Adrenal gland (tissue), 12 donors: Measurements from ENCODE around the gene NAT8L. TPM values are rescaled to one million over a fixed set of nuclear protein-coding genes. Genes with fewer than 3 reads are reported as not detected.

Experiments used
- DNase-seq, 7 donors: peaks; one replicate each; pipeline ENCODE4 v3.0.0-alpha.2; 2019 to 2020
- H3K27ac ChIP-seq, 5 donors: fragments of 200-600 bp; sonication (generic) in 4 of 5; 1 replicate in 3 of 5; 2 replicates in 2 of 5; pipeline versions ENCODE4 v1.5.1 to v1.8.0; 2016 to 2020; ENCODE audit warnings: mild to moderate bottlenecking in 1 of 5
- H3K27me3 ChIP-seq: fragments of 200-600 bp; 2 replicates; pipeline ENCODE4 v1.8.0; 2021
- H3K36me3 ChIP-seq, 2 donors: fragments of 200-600 bp; replicated peaks in 1 of 2; 1 replicate in 1 of 2; 2 replicates in 1 of 2; pipeline versions ENCODE4 v1.5.1 to v1.8.0; 2018 to 2022
- H3K4me1 ChIP-seq, 2 donors: fragments of 200-600 bp; replicated peaks in 1 of 2; 1 replicate in 1 of 2; 2 replicates in 1 of 2; pipeline versions ENCODE4 v1.5.1 to v1.8.0; 2018 to 2021
- H3K4me3 ChIP-seq, 4 donors: fragments of 200-600 bp; sonication (generic) in 3 of 4; one replicate each; pipeline ENCODE4 v1.5.1; 2016 to 2018
- H3K9me3 ChIP-seq, 3 donors: fragments of 200-600 bp; sonication (generic) in 1 of 3; replicated peaks in 1 of 3; 1 replicate in 2 of 3; 2 replicates in 1 of 3; pipeline versions ENCODE4 v1.5.1 to v1.8.0; 2016 to 2021
- CTCF ChIP-seq, 6 experiments: fragments of 450-650 bp in 4 of 6; fragments of 200-600 bp in 2 of 6; sonication (generic) in 1 of 6; IDR thresholded peaks; 1 replicate in 5 of 6; 2 replicates in 1 of 6; pipeline versions ENCODE4 v1.5.1 to v1.8.0; 2016 to 2021; ENCODE audit warnings: antibody characterized with exemption in 6 of 6, mild to moderate bottlenecking in 2 of 6, moderate library complexity in 1 of 6
- POLR2A ChIP-seq, 2 donors: fragments of 450-650 bp; IDR thresholded peaks; one replicate each; pipeline ENCODE4 v1.6.1; 2017; ENCODE audit warnings: antibody characterized with exemption in 2 of 2, mild to moderate bottlenecking in 2 of 2, moderate library complexity in 1 of 2
- WGBS, 4 donors: extraction: QIAGEN DNeasy Blood & Tissue Kit in 2 of 4; methylation state at CpG; one replicate each; pipeline versions ENCODE4 v1.1.5 to v1.1.7; 2013 to 2017; 5-methylcytosine and 5-hydroxymethylcytosine counted together
- intact Hi-C, 2 donors: fragments of 100-400 bp; cut with DNase I; formaldehyde crosslinking; loops; one replicate each; pipeline versions ENCODE4 v1.14.1 to v1.15.0; 2022 to 2023
- polyA plus RNA-seq, 3 donors: library from polyadenylated mRNA; stranded (reverse); fragments of 200-250 nt in 2 of 3; fragments of 350-450 nt in 1 of 3; fragmentation: Illumina TruSeq in 1 of 3; extraction: RNeasy Lipid Tissue Mini Kit (QIAGEN cat#74804) in 1 of 3; gene quantifications; one replicate each; pipeline ENCODE4 v1.2.3, GENCODE V29; 2013 to 2014
- total RNA-seq, 9 donors: library from RNA; depleted of rRNA in 4 of 9; stranded (reverse); fragments of >200 nt in 4 of 9; fragments of 120-200 nt in 1 of 9; fragmentation: NEBNext Ultra II Directional in 1 of 9; extraction: Animal tissue kit (Norgen Biotek cat#: 25700) in 1 of 9; gene quantifications; one replicate each; pipeline versions ENCODE4 v1.1.0 to v1.2.4, GENCODE V29; 2013 to 2023
- donor health status: healthy with polysubstance abuse.
- donor health status: Bipolar disorder and iron deficiency.
- donor health status: DM: yes; HTN: yes; CAD: no.
- donor health status: DM: no; HTN: no; CAD: no.
- donor health status: DM: no; HTN: no; CAD: no.
- donor health status: DM: yes; HTN: yes; CAD: no.

The NAT8L gene
- total and polyA plus RNA-seq, 12 donors: 0.18 to 1.6 (median 0.49) TPM

GRCh38 chr4:2074588-2074987, 15.5 kb downstream of the NAT8L start:
- Histone ChIP-seq H3K9me3 (no peaks in the 10 kb centered on the region), H3K36me3 (no peaks in the 10 kb centered on the region), H3K27ac (no peak overlapping the region), H3K4me3 (no peak overlapping the region), H3K4me1 (peaks cover 0 to 11% of the 10 kb centered on the region in 2 donors), H3K27me3 (no peaks in the 10 kb centered on the region)
- TF ChIP-seq POLR2A (IDR thresholded peaks at IDR 0.05) (no peak), CTCF (IDR thresholded peaks at IDR 0.05) (no peak)
- 80 to 91% (median 91%) methylated on average over 1 to 11 of the region's 11 CpGs; no CpG with 5 or more reads in 1 of the 4 donors for WGBS, 4 donors
- intact Hi-C loops: no loop called here
- DNase-seq: no peak

- H3K27me3 ChIP-seq: no peaks in the 10 kb centered on the region
- peaks cover 0 to 11% of the 10 kb centered on the region in 2 donors for H3K4me1 ChIP-seq
- no peak overlapping the region for H3K27ac ChIP-seq
- intact Hi-C loops: no loop called here
- TF ChIP-seq CTCF (IDR thresholded peaks at IDR 0.05) (no peak), POLR2A (IDR thresholded peaks at IDR 0.05) (no peak)
- no peaks in the 10 kb centered on the region for H3K9me3 ChIP-seq
- 86 to 96% (median 88%) methylated on average over 4 to 12 of the region's 12 CpGs for WGBS, 4 donors
- no peak overlapping the region for H3K4me3 ChIP-seq
- no peaks in the 10 kb centered on the region for H3K36me3 ChIP-seq
- DNase-seq: no peak
Observed at GRCh38 chr4:2075171-2075986, 16.3 kb downstream of the NAT8L start.

- Histone ChIP-seq H3K4me1 (peaks cover 0 to 11% of the 10 kb centered on the region in 2 donors), H3K9me3 (no peaks in the 10 kb centered on the region), H3K27ac (no peak overlapping the region), H3K36me3 (no peaks in the 10 kb centered on the region), H3K4me3 (no peak overlapping the region), H3K27me3 (no peaks in the 10 kb centered on the region)
- TF ChIP-seq CTCF (IDR thresholded peaks at IDR 0.05) (no peak), POLR2A (IDR thresholded peaks at IDR 0.05) (no peak)
- intact Hi-C loops: no loop called here
- WGBS, 4 donors: 93 to 94% (median 94%) methylated on average over 8 to 31 of the region's 31 CpGs
- DNase-seq: no peak
Observed at GRCh38 chr4:2075987-2076907, 17.1 kb downstream of the NAT8L start.

- Histone ChIP-seq H3K9me3 (no peaks in the 10 kb centered on the region), H3K36me3 (no peaks in the 10 kb centered on the region), H3K27me3 (no peaks in the 10 kb centered on the region), H3K4me1 (peaks cover 0 to 6% of the 10 kb centered on the region in 2 donors), H3K4me3 (no peak overlapping the region), H3K27ac (no peak overlapping the region)
- no peak for DNase-seq
- 82 to 92% (median 87%) methylated on average over 3 to 9 of the region's 9 CpGs for WGBS, 4 donors
- TF ChIP-seq POLR2A (IDR thresholded peaks at IDR 0.05): no peak
- TF ChIP-seq CTCF (IDR thresholded peaks at IDR 0.05): no peak
- intact Hi-C loops: no loop called here
Observed at GRCh38 chr4:2076908-2077536, 17.9 kb downstream of the NAT8L start.
